Mesenchymal stem cell (in vitro differentiated cells and primary cell): ENCODE results near the gene PPHLN1.

Experiments
- DNase-seq: peaks from one replicate; pipeline ENCODE4 v3.0.0-alpha.2; 2013
- H2AFZ ChIP-seq: one replicate; pipeline ENCODE4 v1.6.1; 2013; ENCODE audit warnings: low read depth, mild to moderate bottlenecking, control low read depth, inconsistent platforms, low read length, moderate library complexity
- H2AK5ac ChIP-seq: 2 replicates; pipeline ENCODE4 v1.6.1; 2013; ENCODE audit warnings: low read length, moderate library complexity, mild to moderate bottlenecking, inconsistent platforms; ENCODE audit not compliant: severe bottlenecking
- H2BK120ac ChIP-seq: one replicate; pipeline ENCODE4 v1.6.1; 2013; ENCODE audit warnings: low read depth, mild to moderate bottlenecking, inconsistent platforms, low read length, moderate library complexity
- H2BK12ac ChIP-seq, 2 experiments: one replicate each; pipeline ENCODE4 v1.6.1; 2013; ENCODE audit warnings: inconsistent platforms in 2 of 2, low read length in 2 of 2, mild to moderate bottlenecking in 2 of 2, moderate library complexity in 2 of 2, control low read depth in 1 of 2
- H2BK15ac ChIP-seq: one replicate; pipeline ENCODE4 v1.6.1; 2013; ENCODE audit warnings: mild to moderate bottlenecking, low read depth, inconsistent platforms; ENCODE audit not compliant: poor library complexity, severe bottlenecking
- H2BK5ac ChIP-seq: 2 replicates; pipeline ENCODE4 v1.6.1; 2013; ENCODE audit warnings: low read depth, mild to moderate bottlenecking, low read length, control low read depth, inconsistent platforms; ENCODE audit not compliant: poor library complexity, severe bottlenecking
- H3K14ac ChIP-seq, 2 experiments: one replicate each; pipeline ENCODE4 v1.6.1; 2013; ENCODE audit warnings: inconsistent platforms in 2 of 2, low read length in 2 of 2, control low read depth in 1 of 2, mild to moderate bottlenecking in 1 of 2, moderate library complexity in 1 of 2
- H3K18ac ChIP-seq, 2 experiments: one replicate each; pipeline ENCODE4 v1.6.1; 2013; ENCODE audit warnings: inconsistent platforms in 2 of 2, low read length in 2 of 2, control low read depth in 1 of 2, low read depth in 1 of 2, mild to moderate bottlenecking in 1 of 2
- H3K23ac ChIP-seq, 2 experiments: one replicate each; pipeline ENCODE4 v1.6.1; 2013; ENCODE audit warnings: inconsistent platforms in 2 of 2, low read length in 2 of 2, mild to moderate bottlenecking in 2 of 2, moderate library complexity in 2 of 2, control low read depth in 1 of 2
- H3K27ac ChIP-seq: 2 replicates; pipeline ENCODE4 v1.5.1; 2013; ENCODE audit warnings: mild to moderate bottlenecking, moderate library complexity, low read length, control low read depth, inconsistent platforms; ENCODE audit not compliant: poor library complexity, severe bottlenecking
- H3K27me3 ChIP-seq, 2 experiments: 2 replicates each; pipeline versions ENCODE4 v1.6.1 to v1.7.0; 2013; ENCODE audit warnings: low read length in 2 of 2, mild to moderate bottlenecking in 2 of 2, moderate library complexity in 2 of 2, control low read depth in 1 of 2, inconsistent platforms in 1 of 2; ENCODE audit not compliant: control insufficient read depth in 1 of 2, insufficient read depth in 1 of 2
- H3K36me3 ChIP-seq, 2 experiments: 2 replicates each; pipeline versions ENCODE4 v1.6.1 to v1.7.0; 2013; ENCODE audit warnings: low read length in 2 of 2, control low read depth in 1 of 2, inconsistent platforms in 1 of 2, low read depth in 1 of 2, mild to moderate bottlenecking in 1 of 2; ENCODE audit not compliant: insufficient read depth in 2 of 2, control insufficient read depth in 1 of 2
- H3K4ac ChIP-seq, 2 experiments: one replicate each; pipeline ENCODE4 v1.6.1; 2013; ENCODE audit warnings: inconsistent platforms in 2 of 2, low read length in 2 of 2, mild to moderate bottlenecking in 2 of 2, moderate library complexity in 2 of 2, control low read depth in 1 of 2, low read depth in 1 of 2
- H3K4me1 ChIP-seq: 2 replicates; pipeline ENCODE4 v1.6.1; 2013; ENCODE audit warnings: low read depth, low read length, control low read depth; ENCODE audit not compliant: control insufficient read depth, insufficient read depth
- H3K4me2 ChIP-seq: 2 replicates; pipeline ENCODE4 v1.6.1; 2013; ENCODE audit warnings: low read length, mild to moderate bottlenecking, inconsistent platforms; ENCODE audit not compliant: poor library complexity, severe bottlenecking
- H3K4me3 ChIP-seq, 2 experiments: 2 replicates each; pipeline versions ENCODE4 v1.5.1 to v1.7.0; 2013; ENCODE audit warnings: low read length in 2 of 2, mild to moderate bottlenecking in 2 of 2, control low read depth in 1 of 2, low read depth in 1 of 2; ENCODE audit not compliant: insufficient read depth in 1 of 2
- H3K79me1 ChIP-seq: replicated peaks from 2 replicates; pipeline ENCODE4 v1.6.1; 2013; ENCODE audit warnings: mild to moderate bottlenecking, control low read depth, low read length, inconsistent platforms; ENCODE audit not compliant: poor library complexity, severe bottlenecking
- H3K9ac ChIP-seq: 2 replicates; pipeline ENCODE4 v1.7.0; 2013; ENCODE audit warnings: mild to moderate bottlenecking, low read length, moderate library complexity
- H3K9me3 ChIP-seq: 2 replicates; pipeline ENCODE4 v1.7.0; 2013; ENCODE audit warnings: mild to moderate bottlenecking, low read length; ENCODE audit not compliant: control insufficient read depth
- H4K8ac ChIP-seq: one replicate; pipeline ENCODE4 v1.6.1; 2013; ENCODE audit warnings: inconsistent platforms, mild to moderate bottlenecking, low read length, moderate library complexity
- H4K91ac ChIP-seq: one replicate; pipeline ENCODE4 v1.6.1; 2013; ENCODE audit warnings: mild to moderate bottlenecking, low read length, inconsistent platforms
- WGBS: methylation state at CpG from one replicate; pipeline ENCODE4 v1.1.7; 2013; ENCODE audit warnings: mixed read lengths; 5-methylcytosine and 5-hydroxymethylcytosine counted together

The PPHLN1 gene

GRCh38 chr12:42432517-42433140, 106.7 kb downstream of the PPHLN1 start:
- H3K79me1 ChIP-seq: peaks cover 22% of the 10 kb centered on the region
- no peak overlapping the region for H3K14ac ChIP-seq
- no peak overlapping the region for H2AFZ ChIP-seq
- H3K27me3 ChIP-seq: no peaks in the 10 kb centered on the region
- no peaks in the 10 kb centered on the region for H3K9me3 ChIP-seq
- no peak overlapping the region for H3K27ac ChIP-seq
- H2BK120ac ChIP-seq: no peak overlapping the region
- H4K8ac ChIP-seq: no peak overlapping the region
- H2BK12ac ChIP-seq: no peak overlapping the region
- no peak overlapping the region for H2AK5ac ChIP-seq
- H3K36me3 ChIP-seq: peaks cover 4 to 25% of the 10 kb centered on the region in 2 experiments
- 100% methylated on average over 2 of the region's 5 CpGs for WGBS
- H3K23ac ChIP-seq: no peak overlapping the region
- no peak overlapping the region for H3K4me3 ChIP-seq
- no peak overlapping the region for H3K9ac ChIP-seq
- H3K18ac ChIP-seq: no peak overlapping the region
- no peak for DNase-seq
- no peak overlapping the region for H3K4me2 ChIP-seq
- H3K4ac ChIP-seq: no peak overlapping the region
- H2BK5ac ChIP-seq: no peak overlapping the region
- no peak overlapping the region for H2BK15ac ChIP-seq
- H3K4me1 ChIP-seq: peaks cover 2% of the 10 kb centered on the region
- H4K91ac ChIP-seq: no peak overlapping the region

GRCh38 chr12:42440608-42441007, 114.6 kb downstream of the PPHLN1 start:
- 97% methylated on average over 8 of the region's 11 CpGs for WGBS
- no peak overlapping the region for H3K23ac ChIP-seq
- H3K79me1 ChIP-seq: peaks cover 14% of the 10 kb centered on the region
- H3K9me3 ChIP-seq: peaks cover 4% of the 10 kb centered on the region
- H4K8ac ChIP-seq: no peak overlapping the region
- H3K18ac ChIP-seq: no peak overlapping the region
- no peak overlapping the region for H3K4me2 ChIP-seq
- H2AK5ac ChIP-seq: no peak overlapping the region
- no peak overlapping the region for H3K4me3 ChIP-seq
- H3K9ac ChIP-seq: no peak overlapping the region
- H3K36me3 ChIP-seq: peaks cover 6 to 44% of the 10 kb centered on the region in 2 experiments
- no peak overlapping the region for H3K4ac ChIP-seq
- H2AFZ ChIP-seq: no peak overlapping the region
- H3K4me1 ChIP-seq: no peaks in the 10 kb centered on the region
- H4K91ac ChIP-seq: no peak overlapping the region
- no peak overlapping the region for H2BK5ac ChIP-seq
- H2BK120ac ChIP-seq: no peak overlapping the region
- H3K27me3 ChIP-seq: no peaks in the 10 kb centered on the region
- H2BK12ac ChIP-seq: no peak overlapping the region
- no peak overlapping the region for H2BK15ac ChIP-seq
- DNase-seq: no peak
- no peak overlapping the region for H3K27ac ChIP-seq
- H3K14ac ChIP-seq: no peak overlapping the region

GRCh38 chr12:42442311-42442759, 116.4 kb downstream of the PPHLN1 start:
- no peak overlapping the region for H4K91ac ChIP-seq
- H3K4me2 ChIP-seq: no peak overlapping the region
- H4K8ac ChIP-seq: no peak overlapping the region
- no peak overlapping the region for H3K27ac ChIP-seq
- H2BK12ac ChIP-seq: no peak overlapping the region
- no peak overlapping the region for H2BK5ac ChIP-seq
- no peak overlapping the region for H3K4ac ChIP-seq
- peaks cover 6 to 57% of the 10 kb centered on the region in 2 experiments for H3K36me3 ChIP-seq
- H3K14ac ChIP-seq: no peak overlapping the region
- WGBS: 78% methylated on average over 17 of the region's 19 CpGs
- H3K18ac ChIP-seq: no peak overlapping the region
- H2BK15ac ChIP-seq: no peak overlapping the region
- H2AFZ ChIP-seq: no peak overlapping the region
- no peak overlapping the region for H3K4me3 ChIP-seq
- H2AK5ac ChIP-seq: no peak overlapping the region
- no peaks in the 10 kb centered on the region for H3K27me3 ChIP-seq
- peaks cover 6% of the 10 kb centered on the region for H3K79me1 ChIP-seq
- H3K4me1 ChIP-seq: no peaks in the 10 kb centered on the region
- no peak for DNase-seq
- no peak overlapping the region for H3K9ac ChIP-seq
- no peak overlapping the region for H2BK120ac ChIP-seq
- H3K9me3 ChIP-seq: peaks cover 4% of the 10 kb centered on the region
- no peak overlapping the region for H3K23ac ChIP-seq

- Histone ChIP-seq H3K4me2 (no peak overlapping the region), H2BK15ac (no peak overlapping the region), H2AFZ (no peak overlapping the region), H2BK120ac (no peak overlapping the region), H3K79me1 (peaks cover 6% of the 10 kb centered on the region), H2AK5ac (no peak overlapping the region), H3K36me3 (peaks cover 6 to 59% of the 10 kb centered on the region in 2 experiments), H3K27ac (no peak overlapping the region), H4K8ac (no peak overlapping the region), H3K18ac (no peak overlapping the region), H3K23ac (no peak overlapping the region), H2BK12ac (no peak overlapping the region), H2BK5ac (no peak overlapping the region), H3K27me3 (no peaks in the 10 kb centered on the region), H4K91ac (no peak overlapping the region), H3K9me3 (peaks cover 4% of the 10 kb centered on the region), H3K4me1 (no peaks in the 10 kb centered on the region), H3K4ac (no peak overlapping the region), H3K9ac (no peak overlapping the region), H3K4me3 (no peak overlapping the region), H3K14ac (no peak overlapping the region)
- no peak for DNase-seq
- WGBS: 84% methylated on average over 6 of the region's 8 CpGs
These were observed 116.9 kb downstream of the PPHLN1 start for GRCh38 chr12:42442888-42443287.
